PC-9 (cell line): Measurements from ENCODE around the gene SKI.

Experiments used
- EZH2 ChIP-seq: fragments of 200-600 bp; sonication (generic); IDR thresholded peaks from 2 replicates; pipeline ENCODE4 v1.8.0; 2017; ENCODE audit warnings: antibody characterized with exemption, low read depth
- TF ChIP-seq, protein P1 (sequence below): fragments of 200-600 bp; sonication (generic); conservative IDR thresholded peaks from 2 replicates; pipeline ENCODE4 v1.6.1; 2017; ENCODE audit warnings: mixed run types, antibody characterized with exemption, mild to moderate bottlenecking, moderate library complexity

DNA sequence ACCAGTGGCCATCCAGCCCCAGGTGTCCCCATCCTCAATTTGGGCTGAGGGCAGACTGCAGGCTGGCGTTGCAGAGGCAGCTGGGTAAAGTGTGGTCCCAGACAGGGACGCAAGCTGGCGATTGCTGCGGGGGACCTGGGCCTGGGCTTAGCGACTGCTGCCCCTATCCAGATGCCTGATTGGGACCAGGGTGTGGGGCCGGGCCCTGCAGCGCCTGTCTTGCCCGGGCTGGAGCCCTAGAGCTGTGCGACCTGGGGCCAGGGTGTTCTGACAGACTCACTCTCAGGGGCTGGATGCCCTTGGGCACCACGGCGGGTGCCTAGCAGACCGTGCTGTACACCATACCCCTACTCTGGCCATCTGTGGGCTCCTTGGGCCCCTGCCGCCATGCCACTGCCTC is 17.3 kb upstream of the SKI start:
- TF ChIP-seq, protein P1, sequence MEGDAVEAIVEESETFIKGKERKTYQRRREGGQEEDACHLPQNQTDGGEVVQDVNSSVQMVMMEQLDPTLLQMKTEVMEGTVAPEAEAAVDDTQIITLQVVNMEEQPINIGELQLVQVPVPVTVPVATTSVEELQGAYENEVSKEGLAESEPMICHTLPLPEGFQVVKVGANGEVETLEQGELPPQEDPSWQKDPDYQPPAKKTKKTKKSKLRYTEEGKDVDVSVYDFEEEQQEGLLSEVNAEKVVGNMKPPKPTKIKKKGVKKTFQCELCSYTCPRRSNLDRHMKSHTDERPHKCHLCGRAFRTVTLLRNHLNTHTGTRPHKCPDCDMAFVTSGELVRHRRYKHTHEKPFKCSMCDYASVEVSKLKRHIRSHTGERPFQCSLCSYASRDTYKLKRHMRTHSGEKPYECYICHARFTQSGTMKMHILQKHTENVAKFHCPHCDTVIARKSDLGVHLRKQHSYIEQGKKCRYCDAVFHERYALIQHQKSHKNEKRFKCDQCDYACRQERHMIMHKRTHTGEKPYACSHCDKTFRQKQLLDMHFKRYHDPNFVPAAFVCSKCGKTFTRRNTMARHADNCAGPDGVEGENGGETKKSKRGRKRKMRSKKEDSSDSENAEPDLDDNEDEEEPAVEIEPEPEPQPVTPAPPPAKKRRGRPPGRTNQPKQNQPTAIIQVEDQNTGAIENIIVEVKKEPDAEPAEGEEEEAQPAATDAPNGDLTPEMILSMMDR: no peak
- TF ChIP-seq EZH2: no peak
